Nephron (organoid): ENCODE data around the gene APBB3.
"Not testable (repeated sequence)": the region's sequence is repeated elsewhere in the genome, so short reads cannot be mapped to it uniquely, and the experiment has no call there.

Experiments used
- H3K27ac Mint-ChIP-seq, 3 experiments: 2 replicates each; pipeline ENCODE4 v1.8.0; 2020; ENCODE audit warnings: mixed read lengths in 3 of 3, mild to moderate bottlenecking in 2 of 3, moderate library complexity in 1 of 3
- H3K27me3 Mint-ChIP-seq: 2 replicates; pipeline ENCODE4 v1.8.0; 2021; ENCODE audit warnings: low read depth, mild to moderate bottlenecking, moderate library complexity, mixed read lengths
- H3K36me3 Mint-ChIP-seq: 2 replicates; pipeline ENCODE4 v1.8.0; 2020; ENCODE audit warnings: low read depth, mixed read lengths
- H3K4me1 Mint-ChIP-seq: 2 replicates; pipeline ENCODE4 v1.8.0; 2020; ENCODE audit warnings: mixed read lengths
- H3K4me3 Mint-ChIP-seq, 3 experiments: 2 replicates each; pipeline ENCODE4 v1.8.0; 2020; ENCODE audit warnings: mild to moderate bottlenecking in 3 of 3, mixed read lengths in 3 of 3, moderate library complexity in 2 of 3
- H3K9me3 Mint-ChIP-seq: 2 replicates; pipeline ENCODE4 v1.8.0; 2020; ENCODE audit warnings: mixed read lengths
- CTCF ChIP-seq, 3 experiments: fragments of 200-600 bp; sonication (generic); IDR thresholded peaks; one replicate each; pipeline ENCODE4 v1.5.0; 2021; ENCODE audit warnings: antibody characterized with exemption in 3 of 3; ENCODE audit not compliant: unreplicated experiment in 3 of 3

The APBB3 gene

GRCh38 chr5:140605879-140606278 lies 41.5 kb upstream of the APBB3 start:
- Mint-ChIP-seq H3K36me3 (no peaks in the 10 kb centered on the region), H3K9me3 (no peaks in the 10 kb centered on the region), H3K4me3 (no peak overlapping the region), H3K4me1 (no peaks in the 10 kb centered on the region), H3K27me3 (peaks cover 9% of the 10 kb centered on the region), H3K27ac (no peak overlapping the region)
- TF ChIP-seq CTCF (IDR thresholded peaks at IDR 0.05; ENCODE audit: unreplicated experiment in 3 of 3) = no peak

GRCh38 chr5:140603734-140604133 lies 39.3 kb upstream of the APBB3 start:
- no peaks in the 10 kb centered on the region for H3K4me1 Mint-ChIP-seq

GRCh38 chr5:140603446-140603698 lies 39.0 kb upstream of the APBB3 start:
- not testable (repeated sequence) for H3K36me3 Mint-ChIP-seq, H3K4me1 Mint-ChIP-seq, H3K9me3 Mint-ChIP-seq, H3K27ac Mint-ChIP-seq, H3K4me3 Mint-ChIP-seq
- peaks cover 12% of the 10 kb centered on the region for H3K27me3 Mint-ChIP-seq

More at GRCh38 chr5:140603734-140604133, 39.3 kb upstream of the APBB3 start:
- Mint-ChIP-seq H3K36me3 (no peaks in the 10 kb centered on the region), H3K4me3 (no peak overlapping the region), H3K27ac (no peak overlapping the region), H3K9me3 (no peaks in the 10 kb centered on the region), H3K27me3 (peaks cover 10% of the 10 kb centered on the region)
- no peak for TF ChIP-seq CTCF (IDR thresholded peaks at IDR 0.05; ENCODE audit: unreplicated experiment in 3 of 3)

GRCh38 chr5:140602147-140602546 lies 37.7 kb upstream of the APBB3 start:
- TF ChIP-seq CTCF (IDR thresholded peaks at IDR 0.05; ENCODE audit: unreplicated experiment in 3 of 3) = no peak
- H3K4me3 Mint-ChIP-seq = no peak overlapping the region
- no peaks in the 10 kb centered on the region for H3K4me1 Mint-ChIP-seq
- H3K27ac Mint-ChIP-seq = no peak overlapping the region
- H3K27me3 Mint-ChIP-seq = peaks cover 15% of the 10 kb centered on the region
- no peaks in the 10 kb centered on the region for H3K36me3 Mint-ChIP-seq
- H3K9me3 Mint-ChIP-seq = no peaks in the 10 kb centered on the region

GRCh38 chr5:140600096-140600495 lies 35.7 kb upstream of the APBB3 start:
- no peaks in the 10 kb centered on the region for H3K4me1 Mint-ChIP-seq
- peaks cover 18% of the 10 kb centered on the region for H3K27me3 Mint-ChIP-seq
- no peak overlapping the region for H3K27ac Mint-ChIP-seq
- no peak for TF ChIP-seq CTCF (IDR thresholded peaks at IDR 0.05; ENCODE audit: unreplicated experiment in 3 of 3)
- H3K4me3 Mint-ChIP-seq = no peak overlapping the region
- no peaks in the 10 kb centered on the region for H3K36me3 Mint-ChIP-seq
- no peaks in the 10 kb centered on the region for H3K9me3 Mint-ChIP-seq

- H3K27ac Mint-ChIP-seq = no peak overlapping the region
- no peaks in the 10 kb centered on the region for H3K9me3 Mint-ChIP-seq
- no peak for TF ChIP-seq CTCF (IDR thresholded peaks at IDR 0.05; ENCODE audit: unreplicated experiment in 3 of 3)
- H3K4me1 Mint-ChIP-seq = no peaks in the 10 kb centered on the region
- no peak overlapping the region for H3K4me3 Mint-ChIP-seq
- H3K36me3 Mint-ChIP-seq = no peaks in the 10 kb centered on the region
- H3K27me3 Mint-ChIP-seq = peaks cover 23% of the 10 kb centered on the region
Observed at GRCh38 chr5:140598836-140599235, 34.4 kb upstream of the APBB3 start.

- no peak for TF ChIP-seq CTCF (IDR thresholded peaks at IDR 0.05; ENCODE audit: unreplicated experiment in 3 of 3)
- no peaks in the 10 kb centered on the region for H3K36me3 Mint-ChIP-seq
- no peaks in the 10 kb centered on the region for H3K4me1 Mint-ChIP-seq
Observed at GRCh38 chr5:140596321-140596741, 31.9 kb upstream of the APBB3 start.

More at GRCh38 chr5:140596321-140596741, 31.9 kb upstream of the APBB3 start:
- no peak overlapping the region for H3K27ac Mint-ChIP-seq
- no peaks in the 10 kb centered on the region for H3K9me3 Mint-ChIP-seq
- peaks cover 23% of the 10 kb centered on the region for H3K27me3 Mint-ChIP-seq
- no peak overlapping the region for H3K4me3 Mint-ChIP-seq
